Measurements from ENCODE around the gene ETNK1.
A peak's percentile ranks its signal among the peaks of the same experiment; 100 is the strongest.
"Not testable (repeated sequence)": the region's sequence is repeated elsewhere in the genome, so short reads cannot be mapped to it uniquely, and the experiment has no call there.

Gene ETNK1

GRCh38 chr12:22624870-22625761 lies at the start of gene ETNK1:
TSS of gene ETNK1 (plus strand) at chr12:22625171. CDS start at chr12:22625431, 260 bp downstream.
- peak; percentile 92 for DNase-seq

DNA sequence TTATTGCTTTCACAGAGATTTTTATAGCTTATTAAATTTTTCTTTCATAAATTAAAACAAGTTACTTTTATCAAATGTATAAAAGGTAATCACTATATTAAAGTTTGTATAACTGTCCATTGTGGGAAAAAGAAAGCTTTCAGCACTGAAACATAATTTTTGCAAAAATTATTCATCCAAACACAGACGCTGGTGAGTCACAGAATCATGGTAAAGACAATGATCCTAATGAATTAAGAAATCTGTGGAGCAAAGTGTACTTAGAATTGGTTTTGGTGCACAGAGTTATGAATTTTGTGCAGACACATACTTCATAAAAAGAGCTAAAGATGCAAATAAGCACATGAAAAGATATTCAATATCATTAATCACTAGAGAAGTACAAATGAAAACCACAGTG lies 48.9 kb upstream of the ETNK1 start:
- no peak for DNase-seq

GRCh38 chr12:22576473-22576872 lies 48.5 kb upstream of the ETNK1 start:
- no peak for DNase-seq

DNA sequence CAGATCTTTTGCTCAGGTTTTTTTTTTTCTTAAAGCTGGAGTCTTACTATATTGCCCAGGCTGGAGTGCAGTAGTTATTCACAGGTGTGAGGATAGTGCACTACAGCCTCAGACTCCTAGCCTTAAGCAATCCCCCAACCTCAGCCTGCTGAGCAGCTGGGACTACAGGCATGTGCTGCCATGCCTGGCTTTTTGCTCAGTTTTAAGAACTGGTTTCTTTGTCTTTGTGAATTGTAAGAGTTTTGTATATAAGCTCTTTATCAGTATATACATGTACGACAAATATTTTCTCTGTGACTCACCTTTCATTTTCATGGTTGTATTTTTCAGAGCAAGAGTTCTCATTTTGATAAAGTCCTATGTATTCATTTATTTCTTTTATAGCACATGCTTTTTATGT lies 47.3 kb upstream of the ETNK1 start:
- DNase-seq, result no peak

DNA sequence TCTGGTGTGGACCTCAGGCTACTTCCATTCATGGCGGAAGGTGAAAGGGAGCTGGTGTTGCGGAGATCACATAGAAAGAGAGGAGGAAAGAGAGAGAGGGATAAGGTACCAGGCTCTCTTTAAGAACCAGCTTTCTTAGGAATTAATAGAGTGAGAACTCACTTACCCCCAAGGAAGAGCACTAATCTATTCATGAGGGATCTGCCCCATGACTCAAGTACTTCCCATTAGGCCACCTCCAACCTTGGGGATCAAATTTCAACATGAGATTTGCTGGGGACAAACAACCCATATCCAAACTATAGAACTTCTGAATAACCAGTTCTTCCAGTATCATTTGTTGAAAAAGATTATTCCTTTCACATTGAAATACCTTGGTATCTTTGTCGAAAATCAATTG lies 46.6 kb upstream of the ETNK1 start:
- DNase-seq, result no peak

GRCh38 chr12:22588817-22589216 lies 36.2 kb upstream of the ETNK1 start:
- DNase-seq, result no peak

- no peak for DNase-seq
Measured at GRCh38 chr12:22593864-22594263, 31.1 kb upstream of the ETNK1 start.

- DNase-seq, result not testable (repeated sequence)
Measured at GRCh38 chr12:22597539-22597938, 27.4 kb upstream of the ETNK1 start.

DNA sequence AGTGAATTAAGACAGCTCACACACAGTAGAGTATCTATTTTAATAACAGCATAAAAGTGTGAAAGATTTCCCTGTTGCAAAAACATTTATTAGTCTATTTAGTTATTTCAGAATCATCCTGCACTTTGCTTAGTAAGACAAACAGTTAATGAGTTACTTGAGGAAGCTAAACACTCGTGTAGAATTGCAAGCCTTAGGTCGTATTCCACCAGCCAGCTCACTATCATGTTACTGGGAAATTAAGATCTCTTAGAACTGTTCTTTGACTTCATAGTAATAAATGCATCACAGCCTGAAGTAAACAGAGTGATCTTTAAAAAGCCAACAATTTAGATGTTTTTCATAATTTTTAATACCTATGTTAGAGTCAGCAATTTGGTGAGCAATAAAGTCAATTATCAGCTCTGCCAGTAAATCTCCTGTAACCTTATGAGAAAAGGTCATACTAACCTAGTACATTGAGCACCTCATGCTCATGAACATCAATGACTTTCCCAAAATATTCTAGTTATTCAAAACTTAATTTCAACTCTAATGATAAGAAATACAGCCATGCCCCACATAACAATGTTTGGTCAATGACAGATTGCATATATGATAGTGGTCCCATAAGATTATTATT lies 26.7 kb upstream of the ETNK1 start:
- DNase-seq, result no peak

GRCh38 chr12:22598763-22599161 lies 26.2 kb upstream of the ETNK1 start:
- DNase-seq, result no peak

GRCh38 chr12:22600181-22600580 lies 24.8 kb upstream of the ETNK1 start:
- no peak for DNase-seq

- DNase-seq, result no peak
Measured at GRCh38 chr12:22609501-22609900, 15.5 kb upstream of the ETNK1 start.

- no peak for DNase-seq
Measured at GRCh38 chr12:22610131-22610530, 14.8 kb upstream of the ETNK1 start.

GRCh38 chr12:22612822-22613221 lies 12.1 kb upstream of the ETNK1 start:
- not testable (repeated sequence) for DNase-seq

GRCh38 chr12:22615963-22616501 lies 8.9 kb upstream of the ETNK1 start:
- DNase-seq, result no peak

- DNase-seq, result no peak
Measured at GRCh38 chr12:22617630-22618029, 7.3 kb upstream of the ETNK1 start.

GRCh38 chr12:22624548-22624869 lies 462 bp upstream of the ETNK1 start:
- DNase-seq, result no peak

DNA sequence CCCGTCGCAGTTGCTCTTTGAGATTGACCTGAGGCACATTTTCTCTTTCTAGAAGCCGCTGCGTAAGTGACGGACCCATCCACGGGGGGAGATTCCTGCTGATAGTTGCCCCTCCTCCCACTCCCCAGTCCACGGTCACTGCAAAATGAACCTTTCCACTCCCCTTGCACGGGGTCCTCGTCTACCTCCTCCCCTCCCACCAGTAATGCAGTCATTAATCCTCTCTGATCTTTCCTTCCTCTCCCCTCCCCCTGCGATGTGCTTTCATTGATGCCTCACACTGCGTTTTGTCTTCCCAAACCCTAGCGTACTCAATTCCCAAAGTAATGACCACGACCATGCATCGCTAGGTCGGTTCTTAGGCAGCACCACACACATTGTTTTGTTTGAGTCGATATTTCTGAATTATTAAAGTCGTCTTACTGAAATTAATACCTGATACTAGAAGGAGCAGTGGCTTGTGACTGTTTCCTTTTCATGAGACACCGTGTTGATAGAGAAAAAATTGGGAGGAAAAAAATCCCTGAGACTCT lies 857 bp downstream of the ETNK1 start:
- peak; percentile 25 for DNase-seq

GRCh38 chr12:22626406-22626805 lies 1.4 kb downstream of the ETNK1 start:
- DNase-seq, result peak; percentile 54

DNA sequence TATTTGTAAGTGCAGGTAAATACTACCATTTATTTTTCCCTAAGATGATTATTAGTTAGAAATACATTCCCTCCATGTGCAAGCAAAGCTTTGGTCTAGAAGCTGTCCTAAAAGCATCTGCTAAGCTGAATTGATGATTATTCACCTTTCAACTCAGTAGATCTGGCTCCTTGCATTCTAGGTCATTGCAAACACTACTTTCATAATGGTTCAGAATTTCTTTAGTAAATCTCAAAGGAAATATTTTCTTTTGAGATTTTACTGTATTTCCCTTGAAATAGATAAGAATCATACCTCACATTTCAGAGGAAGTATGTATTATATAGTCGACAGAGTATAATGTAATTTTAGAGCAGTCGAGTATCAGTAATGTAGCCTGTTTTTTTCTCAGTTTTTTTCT lies 2.4 kb downstream of the ETNK1 start:
- no peak for DNase-seq

- no peak for DNase-seq
Measured at GRCh38 chr12:22628228-22628627, 3.3 kb downstream of the ETNK1 start.

DNA sequence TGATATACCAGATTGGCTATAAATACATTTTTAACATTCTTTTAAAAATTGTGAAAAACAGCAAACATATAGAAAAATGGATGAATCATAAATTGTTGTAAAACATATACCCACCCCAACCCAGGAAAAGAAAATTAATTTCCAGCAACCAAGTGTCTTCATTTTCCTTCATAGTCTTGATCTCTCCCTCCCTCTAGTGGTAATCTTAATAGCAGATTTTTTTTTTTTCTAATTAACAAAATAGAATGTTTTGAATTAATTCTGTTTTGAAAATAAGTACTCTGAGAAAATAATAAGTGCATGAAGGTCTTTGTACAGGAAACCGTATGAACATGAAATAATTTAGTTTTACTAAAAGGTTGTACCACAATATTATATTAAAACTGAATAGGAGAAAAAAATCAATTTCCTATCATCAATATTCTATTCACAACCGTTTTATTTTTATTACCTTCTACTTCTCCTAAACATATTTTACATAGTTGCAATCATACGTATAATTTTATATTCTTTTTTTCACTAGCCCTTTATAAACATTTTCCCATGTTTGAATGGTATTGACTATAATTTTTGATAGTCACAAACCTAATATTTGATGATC lies 7.0 kb downstream of the ETNK1 start:
- no peak for DNase-seq

DNA sequence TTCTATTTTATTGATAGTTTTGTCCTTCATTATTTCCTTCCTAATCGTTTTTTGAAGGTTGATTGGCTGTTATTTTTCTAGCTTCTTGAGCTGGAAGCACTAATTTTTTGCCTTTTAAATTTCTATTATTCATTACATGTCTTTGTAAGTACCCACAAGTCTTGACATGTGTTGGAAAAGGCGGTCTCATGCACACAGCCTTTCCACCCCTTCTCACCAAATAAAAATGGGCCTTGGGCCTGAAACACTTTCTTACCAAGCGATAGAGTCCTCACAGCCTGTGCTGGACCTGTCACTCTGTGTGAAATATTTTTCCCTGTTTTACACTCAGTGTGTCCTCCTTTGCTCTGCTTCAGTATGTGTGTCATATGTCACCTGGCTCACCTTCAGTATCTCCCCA lies 9.9 kb downstream of the ETNK1 start:
- DNase-seq, result no peak

DNA sequence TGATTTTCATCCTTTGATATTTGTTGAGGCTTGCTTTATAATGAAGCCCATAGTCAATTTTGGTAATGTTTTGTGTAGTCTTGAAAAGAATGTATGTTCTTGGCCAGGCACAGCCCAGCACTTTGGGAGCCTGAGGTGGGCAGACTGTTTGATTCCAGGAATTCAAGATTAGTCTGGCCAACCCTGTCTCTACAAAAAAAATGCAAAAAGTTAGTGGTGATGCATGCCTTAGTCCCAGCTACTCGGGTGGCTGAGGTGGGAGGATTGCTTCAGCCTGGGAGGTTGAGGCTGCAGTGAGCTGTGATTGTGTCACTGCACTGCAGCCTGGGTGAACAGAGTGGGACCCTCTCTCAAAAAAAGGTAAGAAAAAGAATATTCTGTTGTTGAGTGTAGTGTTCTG lies 10.8 kb downstream of the ETNK1 start:
- DNase-seq, result no peak

Data from activated CD4-positive, alpha-beta T cell treated with anti-CD3 and anti-CD28 coated beads, Interleukin-2, Interleukin-6, amounts not matched to agents 100 ng/mL and 50 ng/mL, durations not matched to agents 16 hours and 8 hours (primary cell).